Left lung (tissue), 10 donors: Measurements from ENCODE around the gene PPP3CB. TPM values are rescaled to one million over a fixed set of nuclear protein-coding genes. Genes with fewer than 3 reads are reported as not detected.

Experiments used
- ATAC-seq: fragments of 200-7000 bp; cut with Tn5 transposase; one replicate; pipeline ENCODE4 v1.9.1; 2020; ENCODE audit warnings: moderate library complexity
- DNase-seq, 4 donors: peaks; one replicate each; pipeline ENCODE4 v3.0.0-alpha.2; 2013 to 2020
- H3K27ac ChIP-seq, 2 donors: fragments of 200-600 bp; sonication (generic) in 1 of 2; one replicate each; pipeline versions ENCODE4 v1.5.0 to v1.8.0; 2020 to 2021
- H3K27me3 ChIP-seq, 2 donors: fragments of 200-600 bp; sonication (generic) in 1 of 2; one replicate each; pipeline versions ENCODE4 v1.5.0 to v1.8.0; 2020 to 2021
- H3K36me3 ChIP-seq, 2 donors: fragments of 200-600 bp; sonication (generic) in 1 of 2; one replicate each; pipeline versions ENCODE4 v1.5.0 to v1.8.0; 2020 to 2021
- H3K4me1 ChIP-seq, 2 donors: fragments of 200-600 bp; one replicate each; pipeline ENCODE4 v1.8.0; 2021
- H3K4me3 ChIP-seq, 2 donors: fragments of 200-600 bp; sonication (generic) in 1 of 2; one replicate each; pipeline versions ENCODE4 v1.5.0 to v1.8.0; 2020 to 2021; ENCODE audit warnings: mild to moderate bottlenecking in 1 of 2
- H3K9me3 ChIP-seq, 2 donors: fragments of 200-600 bp; sonication (generic) in 1 of 2; one replicate each; pipeline versions ENCODE4 v1.5.0 to v1.8.0; 2020 to 2021
- intact Hi-C, 2 donors: fragments of 100-400 bp; cut with DNase I; formaldehyde crosslinking; loops; one replicate each; pipeline versions ENCODE4 v1.11.2 to v1.14.2; 2022
- polyA plus RNA-seq, 6 donors: library from polyadenylated mRNA; unstranded; fragments of 120-200 nt; gene quantifications; one replicate each; pipeline ENCODE4 v1.2.1, GENCODE V29; 2013; ENCODE audit not compliant: insufficient read length in 6 of 6
- total RNA-seq, 2 donors: library from RNA; stranded (reverse); fragmentation: NEBNext Ultra II Directional; extraction: Animal tissue kit (Norgen Biotek cat#: 25700); gene quantifications; one replicate each; pipeline ENCODE4 v1.2.1, GENCODE V29; 2021
- TF ChIP-seq, protein P1 (sequence below), 2 donors: fragments of 200-600 bp; sonication (generic) in 1 of 2; IDR thresholded peaks; one replicate each; pipeline versions ENCODE4 v1.5.0 to v1.8.0; 2021; ENCODE audit warnings: antibody characterized with exemption in 2 of 2
- donor health status: DM: no; HTN: yes; CAD: no.
- donor health status: DM: no; HTN: no; CAD: no.

PPP3CB gene
- total and polyA plus RNA-seq, 8 donors: 32.3 to 71.3 (median 67.4) TPM

- intact Hi-C loops: no loop called here
These were observed 51.4 kb downstream of the PPP3CB start for GRCh38 chr10:73444457-73444856.

GRCh38 chr10:73439605-73440312, 56.1 kb downstream of the PPP3CB start:
- Histone ChIP-seq H3K9me3 (no peaks in the 10 kb centered on the region), H3K4me1 (no peaks in the 10 kb centered on the region), H3K4me3 (no peak overlapping the region), H3K27ac (no peak overlapping the region), H3K36me3 (peaks cover 0 to 54% of the 10 kb centered on the region in 2 donors), H3K27me3 (no peaks in the 10 kb centered on the region)
- no peak for DNase-seq
- intact Hi-C loops: no loop called here
- ATAC-seq: no peak
- TF ChIP-seq, protein P1, sequence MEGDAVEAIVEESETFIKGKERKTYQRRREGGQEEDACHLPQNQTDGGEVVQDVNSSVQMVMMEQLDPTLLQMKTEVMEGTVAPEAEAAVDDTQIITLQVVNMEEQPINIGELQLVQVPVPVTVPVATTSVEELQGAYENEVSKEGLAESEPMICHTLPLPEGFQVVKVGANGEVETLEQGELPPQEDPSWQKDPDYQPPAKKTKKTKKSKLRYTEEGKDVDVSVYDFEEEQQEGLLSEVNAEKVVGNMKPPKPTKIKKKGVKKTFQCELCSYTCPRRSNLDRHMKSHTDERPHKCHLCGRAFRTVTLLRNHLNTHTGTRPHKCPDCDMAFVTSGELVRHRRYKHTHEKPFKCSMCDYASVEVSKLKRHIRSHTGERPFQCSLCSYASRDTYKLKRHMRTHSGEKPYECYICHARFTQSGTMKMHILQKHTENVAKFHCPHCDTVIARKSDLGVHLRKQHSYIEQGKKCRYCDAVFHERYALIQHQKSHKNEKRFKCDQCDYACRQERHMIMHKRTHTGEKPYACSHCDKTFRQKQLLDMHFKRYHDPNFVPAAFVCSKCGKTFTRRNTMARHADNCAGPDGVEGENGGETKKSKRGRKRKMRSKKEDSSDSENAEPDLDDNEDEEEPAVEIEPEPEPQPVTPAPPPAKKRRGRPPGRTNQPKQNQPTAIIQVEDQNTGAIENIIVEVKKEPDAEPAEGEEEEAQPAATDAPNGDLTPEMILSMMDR (IDR thresholded peaks at IDR 0.05): no peak

More at GRCh38 chr10:73444457-73444856, 51.4 kb downstream of the PPP3CB start:
- no peaks in the 10 kb centered on the region for H3K27me3 ChIP-seq
- H3K27ac ChIP-seq: no peak overlapping the region
- H3K36me3 ChIP-seq: peaks cover 0 to 45% of the 10 kb centered on the region in 2 donors
- H3K4me3 ChIP-seq: no peak overlapping the region
- ATAC-seq: no peak
- H3K9me3 ChIP-seq: no peaks in the 10 kb centered on the region
- TF ChIP-seq, protein P1 (IDR thresholded peaks at IDR 0.05): no peak
- no peaks in the 10 kb centered on the region for H3K4me1 ChIP-seq
- no peak for DNase-seq

- Histone ChIP-seq H3K27me3 (no peaks in the 10 kb centered on the region), H3K4me1 (no peaks in the 10 kb centered on the region), H3K27ac (no peak overlapping the region), H3K4me3 (no peak overlapping the region), H3K36me3 (peaks cover 0 to 49% of the 10 kb centered on the region in 2 donors), H3K9me3 (no peaks in the 10 kb centered on the region)
- no peak for DNase-seq
- TF ChIP-seq, protein P1 (IDR thresholded peaks at IDR 0.05): no peak
- ATAC-seq: no peak
- intact Hi-C loops: no loop called here
These were observed 56.8 kb downstream of the PPP3CB start for GRCh38 chr10:73439055-73439454.

DNA sequence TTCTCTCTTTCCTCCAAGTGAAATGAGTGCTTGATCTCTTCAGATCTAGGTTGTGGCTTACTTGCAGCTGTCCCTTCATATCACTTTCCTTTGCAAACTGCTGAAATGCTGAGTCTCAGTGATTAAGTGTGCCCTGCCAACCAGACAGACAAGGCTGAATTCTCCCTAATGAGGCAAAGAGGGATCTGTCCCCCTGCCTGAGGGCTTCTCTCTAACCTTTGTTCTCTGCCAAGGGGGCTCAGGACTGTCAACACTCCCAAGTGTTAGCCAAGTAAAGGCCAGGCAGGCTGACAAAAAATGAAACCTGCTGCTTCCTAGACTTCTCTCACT, 62.3 kb downstream of the PPP3CB start, which contains the start of gene MSS51:
Gene MSS51 (minus strand): TSS at position 24 of the 330 bp plus-strand sequence. CDS start 5,277 bp downstream, outside the sequence.
- no peak within 1 kb of the TSS for H3K4me3 ChIP-seq
- H3K27ac ChIP-seq: no peak within 1 kb of the TSS
- no peaks in the 10 kb centered on the region for H3K9me3 ChIP-seq
- ATAC-seq (no peak), DNase-seq (no peak)
- TF ChIP-seq, protein P1 (IDR thresholded peaks at IDR 0.05): no peak
- H3K4me1 ChIP-seq: no peaks in the 10 kb centered on the region
- peaks cover 0 to 40% of the 10 kb centered on the region in 2 donors for H3K36me3 ChIP-seq
- H3K27me3 ChIP-seq: no peaks in the 10 kb centered on the region
- intact Hi-C loops: no loop called here

- TF ChIP-seq, protein P1 (IDR thresholded peaks at IDR 0.05): no peak
- intact Hi-C loops: no loop called here
- Histone ChIP-seq H3K27me3 (no peaks in the 10 kb centered on the region), H3K9me3 (no peaks in the 10 kb centered on the region), H3K4me1 (no peaks in the 10 kb centered on the region), H3K4me3 (no peak overlapping the region), H3K36me3 (peaks cover 0 to 40% of the 10 kb centered on the region in 2 donors), H3K27ac (no peak overlapping the region)
- no peak for ATAC-seq
- no peak for DNase-seq
These were observed 62.9 kb downstream of the PPP3CB start for GRCh38 chr10:73432646-73433537.
